Panc1 (cell line): ENCODE measurements around the gene KLF12. TPM values are rescaled to one million over a fixed set of nuclear protein-coding genes. Genes with fewer than 3 reads are reported as not detected.

ENCODE experiments used
- ATAC-seq: fragments of 200-7000 bp; cut with Tn5 transposase; 2 replicates; pipeline ENCODE4 v1.9.1; 2020; ENCODE audit warnings: mild to moderate bottlenecking, moderate library complexity
- BruUV-seq: library from RNA; stranded (reverse); fragments of 400-500 nt; replicated peaks from 2 replicates; lab custom pipeline; 2021; lab: Mats Ljungman, UMichigan
- CTCF ChIA-PET: fragments of 300-600 bp; sonication (Branson Sonifier 250); formaldehyde crosslinking; loops from one replicate; lab custom pipeline; 2022; ENCODE audit warnings: antibody characterized with exemption; lab: Charles Lee
- POLR2A ChIA-PET: fragments of 300-600 bp; sonication (Branson Sonifier 250); formaldehyde crosslinking; loops from one replicate; lab custom pipeline; 2022; ENCODE audit warnings: antibody characterized with exemption; lab: Charles Lee
- DNase-seq: peaks from one replicate; pipeline ENCODE4 v3.0.0-alpha.2; 2010; ENCODE audit warnings: low read depth, low spot score
- H3K27ac ChIP-seq: 2 replicates; pipeline ENCODE4 v1.5.1; 2011; ENCODE audit warnings: mild to moderate bottlenecking, low read length, inconsistent platforms
- H3K27me3 ChIP-seq: fragments of 200-500 bp; sonication (Bioruptor generic); 2 replicates; pipeline ENCODE4 v1.6.0; 2014; ENCODE audit warnings: low read length, inconsistent platforms; ENCODE audit not compliant: control insufficient read depth, insufficient read depth
- H3K36me3 ChIP-seq: fragments of 200-500 bp; sonication (Bioruptor generic); 2 replicates; pipeline ENCODE4 v1.5.1; 2014; ENCODE audit warnings: inconsistent platforms, mild to moderate bottlenecking, low read length, moderate library complexity; ENCODE audit not compliant: control insufficient read depth, insufficient read depth
- H3K4me1 ChIP-seq: 2 replicates; pipeline ENCODE4 v1.5.1; 2011; ENCODE audit warnings: inconsistent platforms, mild to moderate bottlenecking, low read length, moderate library complexity; ENCODE audit not compliant: control insufficient read depth, insufficient read depth
- H3K4me3 ChIP-seq, 2 experiments: 2 replicates each; pipeline ENCODE4 v1.5.1; 2011 to 2012; ENCODE audit warnings: low read depth in 2 of 2, low read length in 2 of 2, mild to moderate bottlenecking in 2 of 2, inconsistent platforms in 1 of 2, moderate library complexity in 1 of 2
- H3K9me3 ChIP-seq: fragments of 200-500 bp; sonication (Bioruptor generic); 2 replicates; pipeline ENCODE4 v1.5.1; 2014; ENCODE audit warnings: low read depth, mild to moderate bottlenecking, inconsistent platforms, low read length, moderate library complexity; ENCODE audit not compliant: control insufficient read depth, insufficient read depth
- CTCF ChIP-seq: fragments of 450-650 bp; IDR thresholded peaks from 2 replicates; pipeline ENCODE4 v1.5.1; 2017; ENCODE audit warnings: mild to moderate bottlenecking
- POLR2AphosphoS5 ChIP-seq: IDR thresholded peaks from 2 replicates; pipeline ENCODE4 v1.6.1; 2012; ENCODE audit warnings: mild to moderate bottlenecking, low read depth, low read length, moderate library complexity
- REST ChIP-seq, 2 experiments: IDR thresholded peaks; 2 replicates each; pipeline ENCODE4 v1.6.1; 2011 to 2012; ENCODE audit warnings: low read depth in 2 of 2, control low read depth in 1 of 2, low read length in 1 of 2, mild to moderate bottlenecking in 1 of 2, moderate library complexity in 1 of 2; ENCODE audit not compliant: insufficient read depth in 1 of 2
- SIN3A ChIP-seq: IDR thresholded peaks from 2 replicates; pipeline ENCODE4 v1.6.1; 2012; ENCODE audit warnings: low read depth, mild to moderate bottlenecking, low read length, moderate library complexity, borderline replicate concordance; ENCODE audit not compliant: insufficient read depth
- TCF7L2 ChIP-seq: IDR thresholded peaks from 2 replicates; pipeline ENCODE4 v1.6.1; 2011; ENCODE audit warnings: mild to moderate bottlenecking, low read depth, low read length, inconsistent platforms
- in situ Hi-C: cut with HindIII; loops from 2 replicates; pipeline ENCODE4 v1.10.0; 2016; ENCODE audit warnings: low sequenced_read_pairs, low pct_unique_long_range_greater_than_20kb
- intact Hi-C: fragments of 100-400 bp; cut with micrococcal nuclease; formaldehyde crosslinking; loops from one replicate; pipeline ENCODE4 v1.10.0; 2022; ENCODE audit not compliant: unreplicated experiment
- total RNA-seq: library from RNA; stranded (reverse); gene quantifications from one replicate; pipeline ENCODE4 v1.2.1, GENCODE V29; 2021; ENCODE audit not compliant: unreplicated experiment

Gene KLF12
- total RNA-seq, 1 experiment from 2014 or later: 4.2 TPM

- no peak for DNase-seq
- H3K36me3 ChIP-seq: no peaks in the 10 kb centered on the region
- no TSS peak for BruUV-seq
- ChIA-PET POLR2A (no interaction called here), CTCF (no interaction called here)
- in situ Hi-C loops (no loop called here), intact Hi-C loops (no loop called here)
- H3K27ac ChIP-seq: no peak overlapping the region
- no peak overlapping the region for H3K4me3 ChIP-seq
- no peak for ATAC-seq
- H3K9me3 ChIP-seq: no peaks in the 10 kb centered on the region
- H3K27me3 ChIP-seq: no peaks in the 10 kb centered on the region
- TF ChIP-seq REST (IDR thresholded peaks at IDR 0.05; ENCODE audit: insufficient read depth in 1 of 2, low read depth in 2 of 2, low read length in 1 of 2) (no peak), CTCF (no peak), TCF7L2 (no peak), POLR2AphosphoS5 (no peak), SIN3A (no peak)
- no peaks in the 10 kb centered on the region for H3K4me1 ChIP-seq
Observed at GRCh38 chr13:74092711-74093110, 41.5 kb downstream of the KLF12 start.

GRCh38 chr13:74090869-74091605 lies 43.2 kb downstream of the KLF12 start:
- CTCF ChIA-PET: no interaction called here
- no peaks in the 10 kb centered on the region for H3K27me3 ChIP-seq
- no peaks in the 10 kb centered on the region for H3K4me1 ChIP-seq
- POLR2A ChIA-PET: interaction anchor here (0.7 kb wide), 1 partner anchor 1130 kb away, joined by 14 read pairs; no protein-coding TSS in a partner anchor
- no peaks in the 10 kb centered on the region for H3K9me3 ChIP-seq
- no peak overlapping the region for H3K4me3 ChIP-seq
- H3K36me3 ChIP-seq: no peaks in the 10 kb centered on the region
- ATAC-seq (no peak), DNase-seq (no peak)
- BruUV-seq: no TSS peak
- intact Hi-C loops (no loop called here), in situ Hi-C loops (no loop called here)
- H3K27ac ChIP-seq: no peak overlapping the region
- TF ChIP-seq TCF7L2 (no peak), POLR2AphosphoS5 (no peak), CTCF (no peak), SIN3A (no peak), REST (IDR thresholded peaks at IDR 0.05; ENCODE audit: insufficient read depth in 1 of 2, low read depth in 2 of 2, low read length in 1 of 2) (no peak)
